DMS114 treated with DMSO at 0.1 percent for 48 hours (cell line): ENCODE measurements around the gene ARID1B.

Experiments
- DNase-seq: peaks from one replicate; lab custom pipeline; 2025; ENCODE audit not compliant: unreplicated experiment; lab: John Stamatoyannopoulos, UW

ARID1B gene

DNA sequence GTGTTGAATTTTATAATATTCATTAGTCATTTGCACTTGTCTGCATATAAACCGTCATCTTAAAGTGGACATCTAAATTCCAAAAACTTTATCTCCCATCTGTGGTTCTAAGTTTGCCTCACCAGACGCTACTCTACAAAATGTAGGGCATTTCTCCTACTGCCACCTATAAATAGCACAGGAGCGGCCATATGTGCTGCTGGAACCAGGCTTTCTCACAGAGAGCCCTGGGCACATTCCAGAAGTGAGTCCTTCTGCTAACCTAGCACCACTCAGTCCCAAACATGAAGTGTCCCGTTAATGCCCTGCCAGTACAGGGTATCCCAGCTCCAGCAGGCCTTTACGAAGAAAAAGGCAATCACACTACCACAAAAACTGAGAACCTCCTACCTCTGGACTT lies 392.5 kb downstream of the ARID1B start:
- no peak for DNase-seq

DNA sequence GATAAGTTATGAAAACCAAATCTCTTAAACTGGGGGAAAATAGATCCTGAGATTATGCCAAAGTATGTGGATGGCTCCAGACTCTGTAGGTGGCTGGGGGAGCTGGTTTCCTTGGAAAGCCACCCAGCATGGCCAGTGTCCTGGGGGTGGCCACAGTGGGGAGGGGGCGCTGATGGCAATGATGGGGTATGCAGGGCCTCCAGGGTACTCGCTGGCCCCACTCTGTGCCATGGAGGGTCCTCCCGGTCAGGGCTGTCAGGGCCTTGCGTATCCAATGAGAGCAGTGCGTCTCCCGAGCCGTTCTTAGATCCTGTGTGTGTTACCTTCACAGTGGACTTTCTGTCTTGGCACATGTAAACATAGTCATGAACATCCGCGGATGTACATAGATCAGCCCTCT lies 393.4 kb downstream of the ARID1B start:
- DNase-seq = no peak

DNA sequence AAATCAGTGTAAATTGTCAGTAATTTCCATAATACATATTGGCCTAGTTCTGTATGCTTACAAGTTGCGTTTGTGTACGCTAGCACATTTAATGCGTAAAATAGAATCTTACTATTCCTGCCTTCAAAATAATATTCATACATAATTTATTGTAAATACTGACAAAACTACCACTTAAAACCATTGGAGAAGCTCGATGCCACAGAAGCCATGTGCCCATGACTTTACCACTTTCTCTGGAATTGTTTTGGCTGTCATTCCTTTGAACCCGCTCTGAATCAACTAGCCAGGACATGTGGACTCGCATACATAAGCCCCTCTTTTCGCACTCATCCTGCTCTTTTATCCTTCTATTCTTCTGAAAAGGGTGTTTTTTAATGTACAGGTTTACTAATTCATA lies 394.6 kb downstream of the ARID1B start:
- no peak for DNase-seq

- DNase-seq = no peak
Measured at GRCh38 chr6:157172231-157172701, 395.1 kb downstream of the ARID1B start.

DNA sequence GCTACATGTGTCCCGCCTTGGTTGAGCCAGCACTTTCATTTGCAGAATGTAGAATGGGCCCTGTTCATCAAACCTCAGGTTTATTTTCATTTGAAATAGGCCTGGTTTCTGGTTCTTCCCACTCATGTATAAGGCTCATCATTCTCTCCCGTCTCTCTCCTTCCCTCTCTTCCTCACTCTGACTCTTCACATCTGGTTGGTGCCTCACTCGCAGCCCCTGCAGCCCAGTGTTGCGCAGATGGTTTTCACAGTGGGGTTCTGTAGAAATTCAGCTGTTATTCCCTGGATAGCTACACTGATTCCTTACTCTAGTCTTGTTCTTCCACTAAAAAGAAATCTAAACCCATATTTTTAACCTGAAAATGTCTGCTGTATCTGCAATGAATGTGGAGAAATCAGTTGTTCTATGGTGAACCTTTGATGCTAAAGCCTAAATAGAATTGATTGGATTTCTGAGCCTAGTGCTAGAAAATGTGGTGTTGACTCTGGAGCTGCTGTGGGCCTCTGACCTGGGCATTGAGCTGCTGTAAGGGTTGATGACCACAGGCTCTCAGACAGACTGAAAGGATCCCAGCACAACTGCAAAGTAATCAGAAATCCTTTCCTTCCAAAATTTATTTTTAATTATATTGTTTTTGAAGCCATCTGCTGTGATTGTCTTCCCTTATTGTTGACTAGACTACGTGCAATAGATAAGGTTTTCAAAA lies 395.8 kb downstream of the ARID1B start:
- DNase-seq = no peak

GRCh38 chr6:157173776-157174175 lies 396.6 kb downstream of the ARID1B start:
- DNase-seq = no peak

DNA sequence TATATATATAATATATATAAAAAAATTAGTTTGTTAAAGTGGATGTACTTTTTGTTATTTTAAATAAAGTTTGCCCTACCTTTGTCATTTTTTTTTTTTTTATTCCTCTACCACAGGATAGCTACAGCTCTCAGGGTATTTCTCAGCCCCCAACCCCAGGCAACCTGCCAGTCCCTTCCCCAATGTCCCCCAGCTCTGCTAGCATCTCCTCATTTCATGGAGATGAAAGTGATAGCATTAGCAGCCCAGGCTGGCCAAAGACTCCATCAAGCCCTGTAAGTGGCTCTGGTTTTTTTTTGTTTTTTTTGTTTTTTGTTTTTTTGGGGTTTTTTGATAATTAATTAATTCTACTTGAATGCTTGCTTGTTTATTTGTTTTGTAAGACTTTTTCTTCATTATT lies 397.6 kb downstream of the ARID1B start:
- DNase-seq = no peak

DNA sequence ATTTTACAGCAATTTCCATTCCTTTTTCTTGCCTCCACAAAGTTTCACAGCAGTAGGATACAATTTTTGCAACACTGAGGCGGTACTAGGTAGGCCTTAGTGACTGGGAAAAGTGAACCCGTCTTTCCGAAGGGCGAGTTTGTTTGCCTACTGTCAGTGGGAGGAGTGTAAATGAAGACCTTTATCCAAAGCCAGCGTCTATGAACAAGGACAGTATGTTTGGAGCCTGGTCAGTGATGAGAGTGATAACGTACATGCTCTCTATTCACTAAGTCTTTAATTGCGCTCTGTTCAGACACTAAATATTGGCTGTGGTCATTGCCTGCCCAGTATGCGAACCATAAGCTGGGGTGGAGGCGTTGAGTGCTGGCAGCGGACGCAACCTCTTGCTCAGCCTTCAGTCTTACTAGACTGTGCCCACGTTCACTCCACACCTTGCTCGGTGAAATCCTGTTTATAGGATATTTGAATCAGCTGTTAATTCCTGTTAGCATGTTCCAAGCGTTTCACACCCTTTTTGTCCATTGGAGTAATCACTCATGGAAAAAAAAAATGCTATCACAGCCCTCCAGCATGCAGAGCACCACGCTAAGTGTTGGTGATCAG lies 400.7 kb downstream of the ARID1B start:
- DNase-seq = no peak

- DNase-seq = no peak
Measured at GRCh38 chr6:157181649-157182048, 404.5 kb downstream of the ARID1B start.

GRCh38 chr6:157182503-157183264 lies 405.5 kb downstream of the ARID1B start:
- no peak for DNase-seq

GRCh38 chr6:157184202-157185015 lies 407.2 kb downstream of the ARID1B start:
- peak; percentile 4 for DNase-seq

- no peak for DNase-seq
Measured at GRCh38 chr6:157185171-157185570, 408.0 kb downstream of the ARID1B start.

DNA sequence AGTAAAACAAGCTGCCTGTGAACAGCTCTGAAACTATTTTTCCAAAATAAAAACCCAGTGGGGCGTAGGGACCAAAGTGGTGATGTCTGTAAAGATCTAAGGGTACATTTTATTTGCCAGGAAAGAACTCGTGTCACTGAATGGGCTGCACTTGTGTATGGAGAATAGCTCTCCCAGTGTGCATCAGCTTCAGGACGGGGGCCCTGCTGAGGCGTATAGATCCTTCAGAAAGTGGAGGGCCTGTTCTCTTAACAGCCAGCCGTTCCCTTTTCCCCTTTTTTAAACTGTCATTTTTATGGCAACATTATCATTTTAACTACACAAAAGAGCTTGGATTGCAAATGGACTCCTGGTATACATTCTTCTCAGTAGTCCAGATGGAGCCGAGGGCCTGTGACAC lies 408.8 kb downstream of the ARID1B start:
- no peak for DNase-seq

- no peak for DNase-seq
Measured at GRCh38 chr6:157186785-157187181, 409.6 kb downstream of the ARID1B start.

GRCh38 chr6:157187182-157188083 lies 410.3 kb downstream of the ARID1B start:
- no peak for DNase-seq

GRCh38 chr6:157188213-157188612 lies 411.0 kb downstream of the ARID1B start:
- no peak for DNase-seq

DNA sequence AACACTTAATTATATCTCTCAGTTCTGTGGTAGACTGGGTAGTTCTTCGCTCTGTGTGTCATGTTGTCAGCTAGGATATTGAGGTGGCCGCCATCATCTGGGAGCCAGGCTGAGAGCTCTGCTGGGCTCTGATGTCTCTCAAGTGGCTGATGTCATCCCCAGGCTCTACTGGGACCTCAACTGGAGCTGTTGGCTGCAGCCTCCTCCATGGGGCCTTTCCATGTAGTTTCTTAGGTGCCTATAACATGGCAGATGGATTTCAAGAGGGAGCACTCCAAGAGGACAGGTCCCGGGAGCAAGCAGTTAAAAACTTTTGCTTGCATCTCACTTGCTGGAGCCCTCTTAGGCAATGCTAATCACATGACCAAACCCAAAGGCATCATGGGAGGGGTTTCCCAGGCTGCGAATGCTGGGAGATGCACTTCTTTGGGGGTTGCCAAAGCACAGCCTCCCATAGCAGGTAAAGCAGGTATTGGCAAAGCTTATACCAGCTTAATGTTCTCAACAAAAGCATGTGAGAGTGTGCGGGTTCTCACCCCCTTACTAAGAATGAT lies 416.3 kb downstream of the ARID1B start:
- DNase-seq = no peak

GRCh38 chr6:157194110-157194509 lies 416.9 kb downstream of the ARID1B start:
- no peak for DNase-seq

- DNase-seq = no peak
Measured at GRCh38 chr6:157194643-157195042, 417.5 kb downstream of the ARID1B start.

DNA sequence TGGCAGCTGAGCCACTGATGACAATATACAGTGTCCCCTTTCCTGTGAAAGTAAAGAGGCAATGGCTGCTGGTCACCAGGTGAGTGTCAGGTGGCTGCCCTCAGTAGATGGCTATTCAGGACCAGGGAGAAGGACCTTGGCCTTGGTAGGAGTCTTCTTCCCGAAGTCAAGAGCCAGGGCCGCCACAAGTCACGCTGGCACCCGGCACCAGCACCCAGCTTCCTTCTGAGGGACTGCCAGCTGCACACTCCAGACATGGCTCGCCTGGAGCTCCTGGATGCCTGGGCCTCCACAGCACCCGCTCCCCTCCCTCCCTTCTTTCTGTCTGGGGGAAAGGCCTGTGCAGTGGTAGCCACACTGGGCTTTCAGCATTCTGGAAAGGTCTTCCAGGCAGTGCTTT lies 419.2 kb downstream of the ARID1B start:
- DNase-seq = no peak
